Measurements from ENCODE around the gene DEFB119. TPM values are rescaled to one million over a fixed set of nuclear protein-coding genes. Genes with fewer than 3 reads are reported as not detected.
"Not testable (repeated sequence)": the region's sequence is repeated elsewhere in the genome, so short reads cannot be mapped to it uniquely, and the experiment has no call there.

The DEFB119 gene, protein sequence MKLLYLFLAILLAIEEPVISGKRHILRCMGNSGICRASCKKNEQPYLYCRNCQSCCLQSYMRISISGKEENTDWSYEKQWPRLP
- not detected for polyA plus RNA-seq (ENCODE audit: insufficient read length in 3 of 3)

GRCh38 chr20:31390490-31390889 lies at the start of gene DEFB119:
Gene DEFB119, minus strand, starts transcription at chr20:31390590. Its CDS starts 107 bp downstream, at chr20:31390483.
- DNase-seq (ENCODE audit: low read depth in 3 of 3, low spot score in 2 of 3): no peak

- DNase-seq (ENCODE audit: low read depth in 3 of 3, low spot score in 2 of 3): no peak
Measured at GRCh38 chr20:31430568-31431115, 40.3 kb upstream of the DEFB119 start.

DNA sequence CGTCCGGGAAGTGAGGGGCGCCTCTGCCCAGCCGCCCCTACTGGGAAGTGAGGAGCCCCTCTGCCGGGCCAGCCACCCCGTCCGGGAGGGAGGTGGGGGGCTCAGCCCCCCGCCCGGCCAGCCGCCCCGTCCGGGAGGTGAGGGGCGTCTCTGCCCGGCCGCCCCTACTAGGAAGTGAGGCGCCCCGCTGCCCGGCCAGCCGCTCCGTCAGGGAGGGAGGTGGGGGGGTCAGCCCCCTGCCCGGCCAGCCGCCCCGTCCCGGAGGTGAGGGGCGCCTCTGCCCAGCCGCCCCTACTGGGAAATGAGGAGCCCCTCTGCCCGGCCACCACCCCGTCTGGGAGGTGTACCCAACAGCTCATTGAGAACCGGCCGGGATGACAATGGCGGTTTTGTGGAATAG lies 37.2 kb upstream of the DEFB119 start:
- DNase-seq (ENCODE audit: low read depth in 3 of 3, low spot score in 2 of 3): not testable (repeated sequence)

DNA sequence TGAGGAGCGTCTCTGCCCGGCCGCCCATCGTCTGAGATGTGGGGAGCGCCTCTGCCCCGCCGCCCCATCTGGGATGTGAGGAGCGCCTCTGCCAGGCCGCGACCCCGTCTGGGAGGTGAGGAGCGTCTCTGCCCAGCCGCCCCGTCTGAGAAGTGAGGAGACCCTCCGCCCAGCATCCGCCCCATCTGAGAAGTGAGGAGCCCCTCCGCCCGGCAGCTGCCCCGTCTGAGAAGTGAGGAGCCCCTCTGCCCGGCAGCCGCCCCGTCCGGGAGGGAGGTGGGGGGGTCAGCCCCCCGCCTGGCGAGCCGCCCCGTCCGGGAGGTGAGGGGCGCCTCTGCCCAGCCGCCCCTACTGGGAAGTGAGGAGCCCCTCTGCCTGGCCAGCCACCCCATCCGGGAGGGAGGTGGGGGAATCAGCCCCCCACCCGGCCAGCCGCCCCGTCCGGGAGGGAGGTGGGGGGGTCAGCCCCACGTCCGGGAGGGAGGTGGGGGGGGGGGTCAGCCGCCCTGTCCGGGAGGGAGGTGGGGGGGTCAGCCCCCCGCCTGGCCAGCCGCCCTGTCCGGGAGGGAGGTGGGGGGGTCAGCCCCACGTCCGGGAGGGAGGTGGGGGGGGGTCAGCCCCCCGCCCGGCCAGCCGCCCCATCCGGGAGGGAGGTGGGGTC lies 36.6 kb upstream of the DEFB119 start:
- not testable (repeated sequence) for DNase-seq (ENCODE audit: low read depth in 3 of 3, low spot score in 2 of 3)

DNA sequence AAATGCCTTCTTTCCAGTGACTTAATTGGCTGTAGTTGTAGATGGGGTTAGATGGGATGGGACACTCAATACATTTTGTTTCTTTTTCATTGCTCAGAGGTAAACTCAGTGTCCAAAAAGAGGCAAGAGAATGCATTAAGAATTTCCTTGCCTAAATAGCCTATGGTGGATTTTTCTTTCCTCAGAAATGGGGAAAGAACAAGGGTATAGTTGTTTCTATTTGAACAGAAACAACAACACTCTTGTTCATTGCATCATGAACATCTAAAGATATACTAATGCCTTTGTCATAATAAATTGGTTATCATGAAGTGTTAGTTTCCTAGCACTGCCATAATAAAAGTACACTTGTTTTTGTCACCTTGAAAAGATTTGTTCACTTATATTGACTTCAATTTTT lies 35.4 kb upstream of the DEFB119 start:
- DNase-seq (ENCODE audit: low read depth in 3 of 3, low spot score in 2 of 3): no peak

- DNase-seq (ENCODE audit: low read depth in 3 of 3, low spot score in 2 of 3): no peak
Measured at GRCh38 chr20:31418307-31418706, 27.9 kb upstream of the DEFB119 start.

GRCh38 chr20:31415653-31416052 lies 25.3 kb upstream of the DEFB119 start:
- DNase-seq (ENCODE audit: low read depth in 3 of 3, low spot score in 2 of 3): no peak

- no peak for DNase-seq (ENCODE audit: low read depth in 3 of 3, low spot score in 2 of 3)
Measured at GRCh38 chr20:31414381-31414780, 24.0 kb upstream of the DEFB119 start.

DNA sequence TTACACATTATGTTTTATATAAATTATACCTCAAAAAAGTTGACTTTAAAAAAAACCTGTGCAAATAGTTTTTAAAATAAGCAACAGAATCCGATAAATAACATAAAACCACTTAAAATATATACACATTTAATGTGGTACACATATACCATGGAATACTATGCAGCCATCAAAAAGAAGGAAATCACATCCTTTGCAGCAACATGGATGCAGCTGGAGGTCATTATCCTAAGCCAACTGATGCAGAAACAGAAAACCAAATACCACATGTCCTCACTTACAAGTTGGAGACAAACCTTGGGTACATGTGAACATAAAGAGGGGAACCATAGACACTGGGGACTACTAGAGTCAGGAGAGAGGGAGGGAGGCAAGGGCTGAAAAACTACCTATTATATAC lies 19.6 kb upstream of the DEFB119 start:
- no peak for DNase-seq (ENCODE audit: low read depth in 3 of 3, low spot score in 2 of 3)

DNA sequence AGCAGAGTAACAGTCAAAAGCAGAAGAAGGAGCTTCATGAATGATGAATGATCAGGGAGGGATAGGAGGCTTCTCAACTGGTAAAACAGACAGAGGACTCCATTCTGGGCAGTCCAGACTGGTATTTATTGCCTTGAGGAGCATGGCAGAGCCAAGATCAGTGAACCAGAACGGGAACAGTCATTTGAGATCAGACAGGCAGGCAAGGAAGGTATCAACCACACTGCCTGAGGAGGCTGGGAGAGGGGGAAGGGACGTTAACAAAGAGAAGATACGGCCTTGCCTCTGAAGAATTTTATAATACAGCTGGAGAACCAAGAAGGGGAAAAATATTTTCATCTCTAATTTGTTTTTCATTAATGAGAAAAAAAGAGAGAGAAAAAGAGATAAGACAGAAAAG lies 15.7 kb upstream of the DEFB119 start, which contains the start of gene DEFB121:
Gene DEFB121, minus strand, starts transcription at position 101 of the 400 bp plus-strand sequence. Its CDS starts 63 bp downstream, at position 38.
- no peak for DNase-seq (ENCODE audit: low read depth in 3 of 3, low spot score in 2 of 3)

- no peak for DNase-seq (ENCODE audit: low read depth in 3 of 3, low spot score in 2 of 3)
Measured at GRCh38 chr20:31403886-31404285, 13.5 kb upstream of the DEFB119 start.

DNA sequence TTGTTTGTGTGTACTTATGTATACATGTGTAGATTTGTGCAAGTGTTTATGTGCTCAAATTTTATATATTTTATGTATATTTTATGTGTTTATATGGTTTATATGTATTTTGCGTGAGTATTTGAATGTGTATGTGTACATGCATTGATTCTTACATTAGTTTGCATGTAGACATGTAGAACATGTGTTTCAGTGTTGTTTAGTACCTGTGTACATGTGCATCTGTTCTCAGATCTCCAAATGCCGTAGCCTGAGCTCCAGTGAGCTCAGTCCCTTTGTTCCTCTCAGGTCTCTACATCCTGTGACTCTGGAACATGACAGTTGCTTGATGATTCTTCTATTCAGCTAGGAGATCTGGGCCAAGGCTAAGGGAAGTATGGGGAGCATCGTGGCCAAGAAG lies 4.5 kb upstream of the DEFB119 start:
- DNase-seq (ENCODE audit: low read depth in 3 of 3, low spot score in 2 of 3): no peak

GRCh38 chr20:31392836-31393235 lies 2.4 kb upstream of the DEFB119 start:
- DNase-seq (ENCODE audit: low read depth in 3 of 3, low spot score in 2 of 3): no peak

DNA sequence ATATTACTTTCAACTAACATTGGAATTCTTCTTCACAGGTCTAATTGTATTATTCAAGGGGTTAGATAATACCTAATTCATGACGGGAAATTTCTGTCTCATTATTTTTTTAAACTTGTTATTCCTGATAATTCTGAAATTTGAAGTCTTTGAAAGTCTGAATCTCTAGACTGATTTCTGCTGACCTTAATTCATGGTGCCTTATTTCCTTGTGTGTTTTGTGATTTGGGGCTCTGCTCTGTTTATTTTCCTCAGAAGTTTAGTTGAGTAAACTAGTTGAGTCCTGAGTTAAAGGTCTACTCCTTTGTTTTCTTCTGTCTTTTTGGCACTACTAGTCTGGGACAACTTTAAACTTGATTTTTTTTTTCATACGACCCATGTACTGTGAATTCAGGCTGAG lies 16.0 kb downstream of the DEFB119 start:
- no peak for DNase-seq (ENCODE audit: low read depth in 3 of 3, low spot score in 2 of 3)

DNA sequence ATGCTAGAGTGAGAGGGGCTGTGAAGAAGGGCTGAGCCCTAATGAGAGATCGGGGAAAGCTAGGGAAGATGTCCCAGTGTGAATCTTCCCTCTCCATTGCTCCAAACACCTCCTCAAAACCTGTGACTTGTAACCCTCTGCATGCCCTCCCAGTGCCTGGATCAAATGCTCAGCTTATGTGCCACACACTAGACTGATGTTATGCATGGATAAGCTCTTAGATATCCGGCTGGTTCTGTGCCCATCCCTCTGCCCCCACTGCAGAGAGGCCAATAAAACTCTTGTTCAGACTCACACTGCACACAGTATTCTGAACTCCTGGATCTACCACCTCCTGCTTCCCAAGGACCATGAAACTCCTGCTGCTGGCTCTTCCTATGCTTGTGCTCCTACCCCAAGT lies 22.1 kb downstream of the DEFB119 start, which contains the start of gene DEFB118:
Gene DEFB118, plus strand, starts transcription at position 301 of the 400 bp plus-strand sequence. Its CDS starts 50 bp downstream, at position 351.
- no peak for DNase-seq (ENCODE audit: low read depth in 3 of 3, low spot score in 2 of 3)

DNA sequence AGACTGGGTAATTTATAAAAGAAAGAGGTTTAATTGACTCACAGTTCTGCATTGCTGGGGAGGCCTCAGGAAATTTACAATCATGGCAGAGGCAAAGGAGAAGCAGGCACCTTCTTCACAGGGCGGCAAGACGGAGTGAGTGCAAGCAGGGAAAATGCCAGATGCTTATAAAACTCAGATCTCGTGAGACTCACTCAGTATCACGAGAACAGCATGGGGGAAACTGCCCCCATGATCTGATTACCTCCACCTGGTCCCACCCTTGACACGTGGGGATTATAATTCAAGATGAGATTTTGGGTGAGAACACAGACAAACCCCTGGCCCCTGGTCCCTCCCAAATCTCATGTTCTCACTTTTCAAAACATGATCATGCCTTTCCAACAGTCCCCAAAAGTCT lies 26.1 kb downstream of the DEFB119 start:
- DNase-seq (ENCODE audit: low read depth in 3 of 3, low spot score in 2 of 3): not testable (repeated sequence)

DNA sequence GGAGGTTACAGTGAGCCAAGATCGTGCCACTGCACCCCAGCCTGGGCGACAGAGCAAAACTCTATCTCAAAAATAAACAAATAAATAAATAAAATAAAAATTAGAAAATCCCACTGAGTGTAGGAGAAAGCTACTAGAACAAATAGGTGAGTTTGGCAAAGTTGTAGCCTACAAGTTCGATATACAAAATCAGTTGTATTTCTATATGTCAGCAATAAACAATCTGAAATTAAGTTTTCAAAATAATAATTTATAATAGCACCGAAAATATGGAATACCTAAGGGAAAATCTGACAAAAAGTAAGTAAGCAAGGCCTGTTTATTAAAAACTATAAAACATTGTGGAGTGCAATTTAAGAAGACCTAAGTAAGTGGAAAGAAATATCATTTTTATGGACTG lies 27.1 kb downstream of the DEFB119 start:
- no peak for DNase-seq (ENCODE audit: low read depth in 3 of 3, low spot score in 2 of 3)

GRCh38 chr20:31355981-31356380 lies 34.4 kb downstream of the DEFB119 start:
- DNase-seq (ENCODE audit: low read depth in 3 of 3, low spot score in 2 of 3): no peak

- DNase-seq (ENCODE audit: low read depth in 3 of 3, low spot score in 2 of 3): no peak
Measured at GRCh38 chr20:31341470-31341869, 48.9 kb downstream of the DEFB119 start.

- no peak for DNase-seq (ENCODE audit: low read depth in 3 of 3, low spot score in 2 of 3)
Measured at GRCh38 chr20:31330893-31331292, 59.5 kb downstream of the DEFB119 start.

All from right renal cortex interstitium (tissue), 3 donors.